K562 (cell line): Measurements from ENCODE around the gene STMP1. TPM values are rescaled to one million over a fixed set of nuclear protein-coding genes. Genes with fewer than 3 reads are reported as not detected.

Source experiments
- FOSL1 ChIP-seq: fragments of 200-800 bp; sonication (Bioruptor generic); conservative IDR thresholded peaks from 2 replicates; pipeline ENCODE4 v1.6.1; 2016; ENCODE audit warnings: missing genetic modification characterization, missing compliant biosample characterization
- GATA2 ChIP-seq: sonication (generic); formaldehyde crosslinking; IDR thresholded peaks from 2 replicates; pipeline ENCODE4 v1.4.0; 2020; ENCODE audit warnings: mild to moderate bottlenecking, missing genetic modification reagents
- KHSRP ChIP-seq: fragments of 450-650 bp; IDR thresholded peaks from 2 replicates; pipeline ENCODE4 v1.6.1; 2017
- LEF1 ChIP-seq: fragments of 450-650 bp; IDR thresholded peaks from 2 replicates; pipeline ENCODE4 v1.6.1; 2016; ENCODE audit warnings: mild to moderate bottlenecking
- NCOA1 ChIP-seq: fragments of 450-650 bp; IDR thresholded peaks from 2 replicates; pipeline ENCODE4 v1.6.1; 2016; ENCODE audit warnings: low read depth
- PKNOX1 ChIP-seq: fragments of 450-650 bp; IDR thresholded peaks from 2 replicates; pipeline ENCODE4 v1.6.1; 2016
- REST ChIP-seq, 2 experiments: fragments of 450-650 bp; formaldehyde crosslinking in 1 of 2; IDR thresholded peaks; 2 replicates each; pipeline versions ENCODE4 v1.4.0 to v1.6.1; 2014 to 2020; ENCODE audit warnings: mild to moderate bottlenecking in 2 of 2, borderline replicate concordance in 1 of 2, low read depth in 1 of 2
- ZBTB1 ChIP-seq: sonication (generic); formaldehyde crosslinking; IDR thresholded peaks from 2 replicates; pipeline ENCODE4 v1.8.1; 2023; ENCODE audit warnings: missing genetic modification reagents, low read depth, mild to moderate bottlenecking, borderline replicate concordance
- ZNF175 ChIP-seq: fragments of 200-800 bp; sonication (Bioruptor generic); IDR thresholded peaks from 2 replicates; pipeline ENCODE4 v1.6.1; 2016; ENCODE audit warnings: low read depth, mild to moderate bottlenecking, missing genetic modification characterization, missing compliant biosample characterization
- ZNF518B ChIP-seq: fragments of 250-450 bp; sonication (Bioruptor Pico); IDR thresholded peaks from 2 replicates; pipeline ENCODE4 v1.5.0; 2021; ENCODE audit warnings: mild to moderate bottlenecking, moderate library complexity
- polyA plus RNA-seq, 8 experiments: library from polyadenylated mRNA; depleted of rRNA in 4 of 8; stranded (reverse) in 5 of 8; unstranded in 3 of 8; fragments of >200 nt; fragmentation: Nextera tagmentation in 2 of 8; fragmentation: Illumina TruSeq in 1 of 8; extraction: Ambion mirVana in 2 of 8; extraction: Trizol in 1 of 8; gene quantifications; 2 replicates each; pipeline versions ENCODE4 v1.2.1 to v1.2.3, GENCODE V29; 2011 to 2014; ENCODE audit warnings: inconsistent platforms in 1 of 8, missing spikeins in 1 of 8
- total RNA-seq, 7 experiments: library from RNA; depleted of rRNA in 6 of 7; stranded (reverse); fragments of >200 nt in 6 of 7; fragmentation: Illumina TruSeq in 2 of 7; extraction: Trizol in 2 of 7; gene quantifications; 2 replicates each; pipeline versions ENCODE4 v1.2.1 to v1.2.3, GENCODE V29; 2011 to 2021; ENCODE audit warnings: low replicate concordance in 1 of 7
- TF ChIP-seq, protein P1 (sequence below): fragments of 450-650 bp; IDR thresholded peaks from 2 replicates; pipeline ENCODE4 v1.7.1; 2018; ENCODE audit warnings: mild to moderate bottlenecking, low read depth; ENCODE audit not compliant: partially characterized antibody

The STMP1 gene
- total and polyA plus RNA-seq, 9 of the 15 experiments (the other 6 are each of a cell fraction or from before 2014, with no cell fraction given) = 10.6 to 249 (median 56.8) TPM

- TF ChIP-seq REST (IDR thresholded peaks at IDR 0.05; ENCODE audit: borderline replicate concordance) (no peak), REST (CRISPR knock-in tag; IDR thresholded peaks at IDR 0.05; ENCODE audit: low read depth) (no peak), KHSRP (peak; percentile 41; the same call in 1 of the 2 replicates), ZBTB1 (CRISPR knock-in tag) (no peak), FOSL1 (tag) (peak; percentile 89), ZNF175 (CRISPR knock-in tag) (no peak), ZNF518B (no peak), GATA2 (peak; percentile 88), NCOA1 (peak; percentile 90), PKNOX1 (peak; percentile 95), LEF1 (peak; percentile 100)
- TF ChIP-seq, protein P1, sequence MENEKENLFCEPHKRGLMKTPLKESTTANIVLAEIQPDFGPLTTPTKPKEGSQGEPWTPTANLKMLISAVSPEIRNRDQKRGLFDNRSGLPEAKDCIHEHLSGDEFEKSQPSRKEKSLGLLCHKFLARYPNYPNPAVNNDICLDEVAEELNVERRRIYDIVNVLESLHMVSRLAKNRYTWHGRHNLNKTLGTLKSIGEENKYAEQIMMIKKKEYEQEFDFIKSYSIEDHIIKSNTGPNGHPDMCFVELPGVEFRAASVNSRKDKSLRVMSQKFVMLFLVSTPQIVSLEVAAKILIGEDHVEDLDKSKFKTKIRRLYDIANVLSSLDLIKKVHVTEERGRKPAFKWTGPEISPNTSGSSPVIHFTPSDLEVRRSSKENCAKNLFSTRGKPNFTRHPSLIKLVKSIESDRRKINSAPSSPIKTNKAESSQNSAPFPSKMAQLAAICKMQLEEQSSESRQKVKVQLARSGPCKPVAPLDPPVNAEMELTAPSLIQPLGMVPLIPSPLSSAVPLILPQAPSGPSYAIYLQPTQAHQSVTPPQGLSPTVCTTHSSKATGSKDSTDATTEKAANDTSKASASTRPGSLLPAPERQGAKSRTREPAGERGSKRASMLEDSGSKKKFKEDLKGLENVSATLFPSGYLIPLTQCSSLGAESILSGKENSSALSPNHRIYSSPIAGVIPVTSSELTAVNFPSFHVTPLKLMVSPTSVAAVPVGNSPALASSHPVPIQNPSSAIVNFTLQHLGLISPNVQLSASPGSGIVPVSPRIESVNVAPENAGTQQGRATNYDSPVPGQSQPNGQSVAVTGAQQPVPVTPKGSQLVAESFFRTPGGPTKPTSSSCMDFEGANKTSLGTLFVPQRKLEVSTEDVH = peak; percentile 47
Measured at GRCh38 chr7:135650831-135651573, 11.3 kb upstream of the STMP1 start (continued).
